Lower leg skin (tissue), 3 donors: ENCODE data around the gene GCKR.

Experiments
- POLR2A ChIP-seq, 2 donors: fragments of 450-650 bp; IDR thresholded peaks; one replicate each; pipeline ENCODE4 v1.6.1; 2016 to 2017; ENCODE audit warnings: antibody characterized with exemption in 2 of 2, mild to moderate bottlenecking in 1 of 2, moderate library complexity in 1 of 2
- TF ChIP-seq, protein P1 (sequence below), 3 donors: fragments of 450-650 bp; IDR thresholded peaks; one replicate each; pipeline ENCODE4 v1.5.1; 2016; ENCODE audit warnings: antibody characterized with exemption in 3 of 3, mild to moderate bottlenecking in 3 of 3, moderate library complexity in 2 of 3

DNA sequence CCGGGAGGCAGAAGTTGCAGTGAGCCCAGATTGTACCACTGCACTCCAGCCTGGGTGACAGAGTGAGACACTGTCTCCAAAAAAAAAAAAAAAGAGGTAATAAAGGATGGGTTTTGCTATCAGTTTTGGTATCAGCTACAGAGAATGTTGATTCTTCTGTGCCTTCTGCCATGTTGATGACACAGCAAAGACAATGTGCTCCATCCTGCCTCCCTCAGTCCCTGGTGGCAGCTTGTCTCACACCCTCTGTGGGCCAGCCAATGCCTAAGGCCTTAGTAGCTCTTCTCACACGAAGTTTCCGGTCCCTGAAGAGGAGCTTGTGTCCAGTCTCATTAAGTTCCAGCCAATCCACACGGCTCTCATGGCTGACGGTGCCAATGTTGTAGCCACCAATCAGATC, 24.7 kb upstream of the GCKR start:
- no peak for TF ChIP-seq POLR2A (IDR thresholded peaks at IDR 0.05)
- TF ChIP-seq, protein P1, sequence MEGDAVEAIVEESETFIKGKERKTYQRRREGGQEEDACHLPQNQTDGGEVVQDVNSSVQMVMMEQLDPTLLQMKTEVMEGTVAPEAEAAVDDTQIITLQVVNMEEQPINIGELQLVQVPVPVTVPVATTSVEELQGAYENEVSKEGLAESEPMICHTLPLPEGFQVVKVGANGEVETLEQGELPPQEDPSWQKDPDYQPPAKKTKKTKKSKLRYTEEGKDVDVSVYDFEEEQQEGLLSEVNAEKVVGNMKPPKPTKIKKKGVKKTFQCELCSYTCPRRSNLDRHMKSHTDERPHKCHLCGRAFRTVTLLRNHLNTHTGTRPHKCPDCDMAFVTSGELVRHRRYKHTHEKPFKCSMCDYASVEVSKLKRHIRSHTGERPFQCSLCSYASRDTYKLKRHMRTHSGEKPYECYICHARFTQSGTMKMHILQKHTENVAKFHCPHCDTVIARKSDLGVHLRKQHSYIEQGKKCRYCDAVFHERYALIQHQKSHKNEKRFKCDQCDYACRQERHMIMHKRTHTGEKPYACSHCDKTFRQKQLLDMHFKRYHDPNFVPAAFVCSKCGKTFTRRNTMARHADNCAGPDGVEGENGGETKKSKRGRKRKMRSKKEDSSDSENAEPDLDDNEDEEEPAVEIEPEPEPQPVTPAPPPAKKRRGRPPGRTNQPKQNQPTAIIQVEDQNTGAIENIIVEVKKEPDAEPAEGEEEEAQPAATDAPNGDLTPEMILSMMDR (IDR thresholded peaks at IDR 0.05), result no peak
